IPS-20b (cell line): ENCODE results near the gene EEF1AKMT3.

Experiments used
- H3K27ac ChIP-seq: one replicate; pipeline ENCODE4 v1.5.1; 2013; ENCODE audit warnings: low read length
- H3K27me3 ChIP-seq: 2 replicates; pipeline ENCODE4 v1.6.1; 2013; ENCODE audit warnings: mild to moderate bottlenecking, low read length, inconsistent platforms; ENCODE audit not compliant: insufficient read depth
- H3K36me3 ChIP-seq: 2 replicates; pipeline ENCODE4 v1.6.1; 2013; ENCODE audit warnings: low read depth, mild to moderate bottlenecking, inconsistent platforms, low read length, moderate library complexity; ENCODE audit not compliant: insufficient read depth
- H3K4me1 ChIP-seq: 2 replicates; pipeline ENCODE4 v1.6.1; 2013; ENCODE audit warnings: mild to moderate bottlenecking, control low read depth, inconsistent platforms, low read length, moderate library complexity; ENCODE audit not compliant: insufficient read depth
- H3K4me3 ChIP-seq: 2 replicates; pipeline ENCODE4 v1.5.1; 2013; ENCODE audit warnings: mild to moderate bottlenecking, low read length, inconsistent platforms
- H3K9ac ChIP-seq: 2 replicates; pipeline ENCODE4 v1.6.1; 2013; ENCODE audit warnings: low read depth, mild to moderate bottlenecking, inconsistent platforms, low read length, moderate library complexity
- H3K9me3 ChIP-seq: 2 replicates; pipeline ENCODE4 v1.6.1; 2013; ENCODE audit warnings: mild to moderate bottlenecking, low read depth, low read length, inconsistent platforms; ENCODE audit not compliant: insufficient read depth

Gene EEF1AKMT3

GRCh38 chr12:57772429-57773322, at the start of gene EEF1AKMT3:
Gene EEF1AKMT3, plus strand, starts transcription at chr12:57772614. Its CDS starts 111 bp downstream, at chr12:57772725.
- no peaks in the 10 kb centered on the region for H3K9me3 ChIP-seq
- H3K36me3 ChIP-seq, result peaks cover 34% of the 10 kb centered on the region
- no peaks in the 10 kb centered on the region; the same call in 1 of the 2 replicates for H3K4me1 ChIP-seq
- H3K9ac ChIP-seq, result peak within 1 kb of the TSS; percentile 99
- peak within 1 kb of the TSS; percentile 70 for H3K27ac ChIP-seq
- peaks cover 13% of the 10 kb centered on the region for H3K27me3 ChIP-seq
- peak within 1 kb of the TSS; percentile 99 for H3K4me3 ChIP-seq

GRCh38 chr12:57722716-57723629, 49.4 kb upstream of the EEF1AKMT3 start:
- Histone ChIP-seq H3K4me3 (no peak overlapping the region), H3K36me3 (peaks cover 15% of the 10 kb centered on the region), H3K27ac (no peak overlapping the region), H3K4me1 (peaks cover 5% of the 10 kb centered on the region; the same call in 1 of the 2 replicates), H3K9me3 (no peaks in the 10 kb centered on the region), H3K9ac (no peak overlapping the region), H3K27me3 (peaks cover 52% of the 10 kb centered on the region)

GRCh38 chr12:57723630-57723962, 48.8 kb upstream of the EEF1AKMT3 start:
- peaks cover 59% of the 10 kb centered on the region for H3K27me3 ChIP-seq
- no peak overlapping the region for H3K4me3 ChIP-seq
- no peak overlapping the region for H3K9ac ChIP-seq
- H3K9me3 ChIP-seq, result no peaks in the 10 kb centered on the region
- peaks cover 9% of the 10 kb centered on the region for H3K36me3 ChIP-seq
- no peak overlapping the region for H3K27ac ChIP-seq
- H3K4me1 ChIP-seq, result peaks cover 5% of the 10 kb centered on the region; the same call in 1 of the 2 replicates

- peaks cover 5% of the 10 kb centered on the region for H3K36me3 ChIP-seq
- no peak overlapping the region for H3K27ac ChIP-seq
- no peak overlapping the region for H3K9ac ChIP-seq
- no peaks in the 10 kb centered on the region for H3K9me3 ChIP-seq
- peaks cover 5% of the 10 kb centered on the region; the same call in 1 of the 2 replicates for H3K4me1 ChIP-seq
- H3K27me3 ChIP-seq, result peaks cover 65% of the 10 kb centered on the region
- H3K4me3 ChIP-seq, result no peak overlapping the region
Observed at GRCh38 chr12:57724003-57724935, 48.1 kb upstream of the EEF1AKMT3 start.

- peaks cover 74% of the 10 kb centered on the region for H3K27me3 ChIP-seq
- no peak overlapping the region for H3K27ac ChIP-seq
- no peak overlapping the region for H3K9ac ChIP-seq
- H3K4me3 ChIP-seq, result no peak overlapping the region
- peaks cover 5% of the 10 kb centered on the region; the same call in 1 of the 2 replicates for H3K4me1 ChIP-seq
- no peaks in the 10 kb centered on the region for H3K9me3 ChIP-seq
- no peaks in the 10 kb centered on the region for H3K36me3 ChIP-seq
Observed at GRCh38 chr12:57724936-57725740, 47.3 kb upstream of the EEF1AKMT3 start.

- Histone ChIP-seq H3K27me3 (peaks cover 81% of the 10 kb centered on the region), H3K9ac (no peak overlapping the region), H3K4me1 (peaks cover 5% of the 10 kb centered on the region; the same call in 1 of the 2 replicates), H3K27ac (no peak overlapping the region), H3K9me3 (no peaks in the 10 kb centered on the region), H3K4me3 (peak overlapping the region; percentile 79), H3K36me3 (no peaks in the 10 kb centered on the region)
Observed at GRCh38 chr12:57725851-57726150, 46.6 kb upstream of the EEF1AKMT3 start.

GRCh38 chr12:57726151-57726883, 46.1 kb upstream of the EEF1AKMT3 start:
- Histone ChIP-seq H3K9me3 (no peaks in the 10 kb centered on the region), H3K4me3 (peak overlapping the region; percentile 79), H3K9ac (no peak overlapping the region), H3K27ac (no peak overlapping the region), H3K36me3 (no peaks in the 10 kb centered on the region), H3K4me1 (peaks cover 5% of the 10 kb centered on the region; the same call in 1 of the 2 replicates), H3K27me3 (peaks cover 86% of the 10 kb centered on the region)

- H3K9ac ChIP-seq, result no peak overlapping the region
- peak overlapping the region; percentile 79; the same call in 1 of the 2 replicates for H3K4me3 ChIP-seq
- no peak overlapping the region for H3K27ac ChIP-seq
Observed at GRCh38 chr12:57726884-57727757, 45.3 kb upstream of the EEF1AKMT3 start.

GRCh38 chr12:57727758-57728395, 44.5 kb upstream of the EEF1AKMT3 start:
- Histone ChIP-seq H3K9ac (no peak overlapping the region), H3K27me3 (peaks cover 99% of the 10 kb centered on the region), H3K4me1 (peaks cover 5% of the 10 kb centered on the region; the same call in 1 of the 2 replicates), H3K9me3 (no peaks in the 10 kb centered on the region), H3K27ac (no peak overlapping the region), H3K36me3 (no peaks in the 10 kb centered on the region), H3K4me3 (peak overlapping the region; percentile 79; the same call in 1 of the 2 replicates)

More at GRCh38 chr12:57726884-57727757, 45.3 kb upstream of the EEF1AKMT3 start:
- Histone ChIP-seq H3K36me3 (no peaks in the 10 kb centered on the region), H3K27me3 (peaks cover 94% of the 10 kb centered on the region), H3K9me3 (no peaks in the 10 kb centered on the region), H3K4me1 (peaks cover 5% of the 10 kb centered on the region; the same call in 1 of the 2 replicates)
